Right lobe of liver (tissue), 4 donors: ENCODE data around the gene AKAP13.

Experiments
- POLR2A ChIP-seq: fragments of 450-650 bp; IDR thresholded peaks from one replicate; pipeline ENCODE4 v1.6.1; 2017; ENCODE audit warnings: antibody characterized with exemption, mild to moderate bottlenecking
- TF ChIP-seq, protein P1 (sequence below), 4 donors: fragments of 200-600 bp in 3 of 4; fragments of 450-650 bp in 1 of 4; IDR thresholded peaks; one replicate each; pipeline versions ENCODE4 v1.5.1 to v1.8.0; 2016 to 2022; ENCODE audit warnings: antibody characterized with exemption in 4 of 4, mild to moderate bottlenecking in 2 of 4
- donor health status: DM: no; HTN: no; CAD: no.
- donor health status: DM: no; HTN: no; CAD: no.
- donor health status: DM: no; HTN: yes; CAD: no.

DNA sequence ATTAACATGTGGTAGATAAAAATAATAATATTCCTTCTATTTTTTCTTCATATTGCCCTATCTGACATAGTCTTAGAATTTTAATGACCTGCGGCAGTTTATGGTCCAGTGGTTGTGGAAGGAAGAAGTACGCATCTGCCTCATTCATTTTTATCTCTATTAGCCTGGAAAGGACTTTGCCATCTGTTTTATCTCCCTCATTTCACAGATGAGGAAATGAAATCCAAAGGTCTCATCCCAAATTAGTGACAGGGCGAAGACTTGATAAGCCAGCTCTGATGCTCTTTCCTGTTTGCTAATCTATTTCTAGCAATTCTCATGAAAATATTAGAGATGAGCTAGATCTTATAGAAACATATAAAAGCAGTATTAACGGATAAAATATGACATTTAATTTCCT lies 301.0 kb downstream of the AKAP13 start:
- TF ChIP-seq, protein P1, sequence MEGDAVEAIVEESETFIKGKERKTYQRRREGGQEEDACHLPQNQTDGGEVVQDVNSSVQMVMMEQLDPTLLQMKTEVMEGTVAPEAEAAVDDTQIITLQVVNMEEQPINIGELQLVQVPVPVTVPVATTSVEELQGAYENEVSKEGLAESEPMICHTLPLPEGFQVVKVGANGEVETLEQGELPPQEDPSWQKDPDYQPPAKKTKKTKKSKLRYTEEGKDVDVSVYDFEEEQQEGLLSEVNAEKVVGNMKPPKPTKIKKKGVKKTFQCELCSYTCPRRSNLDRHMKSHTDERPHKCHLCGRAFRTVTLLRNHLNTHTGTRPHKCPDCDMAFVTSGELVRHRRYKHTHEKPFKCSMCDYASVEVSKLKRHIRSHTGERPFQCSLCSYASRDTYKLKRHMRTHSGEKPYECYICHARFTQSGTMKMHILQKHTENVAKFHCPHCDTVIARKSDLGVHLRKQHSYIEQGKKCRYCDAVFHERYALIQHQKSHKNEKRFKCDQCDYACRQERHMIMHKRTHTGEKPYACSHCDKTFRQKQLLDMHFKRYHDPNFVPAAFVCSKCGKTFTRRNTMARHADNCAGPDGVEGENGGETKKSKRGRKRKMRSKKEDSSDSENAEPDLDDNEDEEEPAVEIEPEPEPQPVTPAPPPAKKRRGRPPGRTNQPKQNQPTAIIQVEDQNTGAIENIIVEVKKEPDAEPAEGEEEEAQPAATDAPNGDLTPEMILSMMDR (IDR thresholded peaks at IDR 0.05) = no peak
- no peak for TF ChIP-seq POLR2A
